GM20431 (cell line): ENCODE results near the gene FNDC3B.

ENCODE experiments used
- in situ Hi-C: fragments of 300-500 bp; cut with MseI, MboI; formaldehyde crosslinking; loops from one replicate; pipeline ENCODE4 v1.15.0; 2020; ENCODE audit warnings: low sequenced_read_pairs; ENCODE audit not compliant: unreplicated experiment

The FNDC3B gene

GRCh38 chr3:172177046-172177445 lies 137.7 kb downstream of the FNDC3B start:
- in situ Hi-C loops: no loop called here

GRCh38 chr3:172177803-172178316 lies 138.5 kb downstream of the FNDC3B start:
- in situ Hi-C loops: no loop called here

- in situ Hi-C loops: no loop called here
Observed at GRCh38 chr3:172179680-172180399, 140.5 kb downstream of the FNDC3B start.

DNA sequence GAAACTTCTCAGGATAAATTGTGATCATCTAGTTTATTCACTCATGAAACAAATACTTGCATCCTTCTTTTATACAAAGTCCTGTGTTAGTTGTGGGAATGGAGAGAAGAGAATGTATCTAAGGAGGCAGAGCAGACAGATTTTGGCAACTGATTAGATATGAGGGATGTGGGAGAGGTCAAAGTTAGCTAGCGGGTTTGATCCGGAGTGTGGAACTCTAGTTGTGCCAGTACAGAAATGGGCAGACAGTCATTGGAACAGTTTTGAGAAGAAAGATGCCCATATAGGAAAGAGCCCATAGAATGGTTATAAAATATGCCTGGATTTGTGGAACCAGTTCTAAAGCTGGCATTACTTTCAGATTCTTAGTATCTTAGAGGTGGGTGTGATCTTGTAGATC lies 141.1 kb downstream of the FNDC3B start:
- in situ Hi-C loops: no loop called here

GRCh38 chr3:172181932-172182586 lies 142.7 kb downstream of the FNDC3B start:
- in situ Hi-C loops: no loop called here

DNA sequence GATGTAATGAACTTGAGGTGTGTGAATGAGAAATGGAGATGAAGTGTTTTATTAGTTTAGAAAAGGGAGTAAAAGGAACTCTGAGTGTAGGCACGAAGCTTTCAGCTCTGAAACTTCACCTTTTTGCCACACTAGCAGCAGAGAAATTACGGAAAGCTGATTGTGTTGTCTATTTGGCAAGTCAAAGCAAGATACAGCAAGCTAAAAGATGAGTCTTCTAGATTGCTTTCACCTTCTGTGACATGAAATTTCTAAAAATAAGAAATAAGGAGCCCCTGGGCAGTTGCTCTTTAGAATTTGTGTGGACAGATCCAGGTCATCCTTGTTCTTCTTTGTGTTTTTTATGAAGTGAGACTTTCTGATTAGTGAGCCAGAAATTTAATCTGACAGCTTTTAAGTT lies 143.4 kb downstream of the FNDC3B start:
- in situ Hi-C loops: no loop called here

DNA sequence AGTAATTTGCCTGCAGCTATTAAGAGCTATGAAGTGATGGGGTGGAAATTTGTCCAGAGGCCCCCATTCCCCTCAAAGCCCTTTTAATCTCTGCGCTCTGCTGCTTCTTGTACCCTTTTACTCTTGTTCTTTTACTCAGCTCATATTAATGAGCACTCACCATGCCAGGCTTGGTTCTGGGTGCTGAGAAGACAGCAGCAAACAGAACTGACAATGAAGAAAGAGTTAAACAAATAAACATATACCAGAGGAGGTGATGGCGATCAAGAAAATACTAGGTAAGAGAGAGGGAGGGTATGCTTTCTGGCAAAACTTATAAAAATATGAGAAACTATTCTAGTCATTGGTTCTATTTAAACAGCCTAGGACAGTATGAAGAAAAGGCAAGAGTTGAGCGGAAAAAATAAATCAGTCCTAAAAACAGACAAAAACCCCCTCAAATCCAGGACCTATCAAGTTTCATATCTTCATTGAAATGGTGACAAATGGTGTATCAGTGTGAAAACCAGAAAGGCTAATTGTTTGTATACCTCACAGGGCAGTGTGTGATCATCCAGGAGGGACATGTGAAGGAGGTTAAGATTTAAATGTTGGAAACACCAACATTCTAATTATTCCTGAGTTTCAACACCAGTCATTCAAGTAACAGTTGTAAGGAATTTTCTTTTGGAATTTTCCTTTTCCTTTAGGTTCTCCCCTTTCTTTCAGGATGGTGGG lies 144.9 kb downstream of the FNDC3B start:
- in situ Hi-C loops: no loop called here

DNA sequence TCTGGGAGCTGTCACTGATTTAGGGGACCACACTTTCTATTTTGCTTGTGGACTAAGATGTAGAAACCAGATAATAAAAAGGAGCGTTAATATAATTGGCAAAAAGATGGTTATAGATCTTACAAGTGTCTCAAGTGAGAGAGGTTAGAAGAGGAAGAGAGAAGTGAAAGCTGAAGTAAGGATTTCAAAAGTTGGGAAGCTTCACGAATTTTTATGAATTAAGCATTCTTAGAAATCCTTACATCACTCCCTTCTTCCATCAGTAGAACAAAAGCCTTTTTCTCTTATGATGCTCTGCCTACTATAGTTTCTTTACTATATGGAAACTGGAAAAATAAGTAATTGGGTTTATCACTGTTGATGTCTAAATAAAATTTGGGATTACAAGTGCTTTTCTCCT lies 146.5 kb downstream of the FNDC3B start:
- in situ Hi-C loops: no loop called here

DNA sequence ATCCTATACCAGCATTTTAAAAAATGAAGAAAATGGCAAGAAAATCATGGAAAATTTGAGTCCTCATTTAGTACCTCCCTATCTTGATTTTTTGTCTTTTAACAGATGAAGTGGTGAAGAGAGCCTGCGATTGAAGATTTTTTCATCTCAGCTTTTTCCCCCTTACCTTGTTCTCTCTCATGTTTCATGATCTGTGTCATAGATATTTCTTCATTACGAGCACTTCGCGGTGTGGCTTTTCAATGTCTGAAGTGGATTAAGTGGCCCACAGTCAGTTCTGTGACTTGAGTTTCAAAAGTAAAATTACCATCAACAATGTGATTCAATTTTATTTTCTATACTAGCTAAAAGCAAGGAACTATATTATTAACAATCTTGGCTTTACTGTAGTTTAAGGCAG lies 147.2 kb downstream of the FNDC3B start:
- in situ Hi-C loops: no loop called here

DNA sequence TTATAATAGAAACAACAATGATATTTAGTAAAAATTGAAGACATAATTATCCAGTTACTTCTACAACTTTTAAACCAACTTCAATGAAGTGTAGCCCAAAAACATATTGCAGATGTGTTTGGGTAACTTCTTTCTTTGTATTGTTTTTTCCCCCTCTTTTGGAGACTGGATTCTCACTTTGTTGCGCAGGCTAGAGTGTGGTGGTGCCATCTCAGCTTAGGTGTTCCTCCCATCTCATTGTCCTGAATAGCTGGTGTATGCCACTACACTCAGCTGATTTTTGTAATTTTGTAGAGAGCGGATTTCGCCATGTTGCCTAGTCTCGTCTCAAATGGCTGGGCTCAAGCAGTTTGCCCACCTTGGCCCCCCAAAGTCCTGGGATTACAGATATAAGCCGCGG lies 148.1 kb downstream of the FNDC3B start:
- in situ Hi-C loops: no loop called here

- in situ Hi-C loops: no loop called here
Observed at GRCh38 chr3:172188511-172188910, 149.1 kb downstream of the FNDC3B start.

DNA sequence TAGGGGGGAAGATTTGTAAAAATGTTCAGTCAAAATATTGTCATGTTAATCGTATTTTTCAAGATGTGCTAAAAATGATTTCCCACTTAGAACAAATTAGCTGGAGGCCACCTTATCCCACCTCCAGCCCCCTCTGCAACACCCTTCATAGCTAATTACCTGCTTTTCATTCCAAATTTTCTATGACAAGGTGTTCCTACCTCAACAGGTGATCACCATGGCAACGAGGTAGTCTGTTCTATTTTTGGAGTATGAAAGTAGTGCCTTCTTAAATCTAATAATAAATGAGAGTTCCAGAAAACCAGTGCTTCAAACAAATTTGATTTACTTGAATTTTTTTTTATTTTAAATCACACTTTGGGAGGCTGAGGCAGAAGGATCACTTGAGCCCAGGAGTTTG lies 149.8 kb downstream of the FNDC3B start:
- in situ Hi-C loops: no loop called here

DNA sequence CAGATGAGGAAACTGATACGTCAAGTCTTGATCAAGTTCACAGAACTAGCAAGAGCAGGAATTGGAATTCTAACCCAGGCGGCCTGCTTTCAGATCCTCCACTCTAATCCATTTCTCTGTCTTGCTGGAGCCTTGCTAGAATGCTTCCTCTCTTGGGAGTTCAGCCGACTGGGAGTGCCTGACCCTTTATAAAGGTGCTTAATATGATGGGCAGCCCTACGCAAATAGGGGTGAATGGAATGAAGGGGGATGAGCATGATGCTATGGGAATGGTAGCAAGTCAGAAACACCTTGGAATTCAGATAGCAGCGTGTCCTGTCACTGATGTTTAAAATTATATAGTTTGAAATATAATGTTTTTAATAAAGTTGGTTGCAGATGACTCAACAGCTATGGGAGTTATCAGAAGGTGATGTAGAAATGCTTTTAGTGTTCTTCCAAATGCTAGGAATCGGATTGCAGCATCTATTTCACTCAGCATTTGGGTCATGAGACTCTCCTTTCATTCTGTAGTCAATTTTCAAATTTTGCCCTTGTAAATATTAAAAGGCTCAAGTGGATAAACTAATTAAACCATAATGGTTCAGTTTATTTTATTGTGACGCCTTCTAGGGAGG lies 150.7 kb downstream of the FNDC3B start:
- in situ Hi-C loops: no loop called here

- in situ Hi-C loops: no loop called here
Observed at GRCh38 chr3:172190980-172191379, 151.6 kb downstream of the FNDC3B start.

GRCh38 chr3:172191629-172192028 lies 152.3 kb downstream of the FNDC3B start:
- in situ Hi-C loops: no loop called here

DNA sequence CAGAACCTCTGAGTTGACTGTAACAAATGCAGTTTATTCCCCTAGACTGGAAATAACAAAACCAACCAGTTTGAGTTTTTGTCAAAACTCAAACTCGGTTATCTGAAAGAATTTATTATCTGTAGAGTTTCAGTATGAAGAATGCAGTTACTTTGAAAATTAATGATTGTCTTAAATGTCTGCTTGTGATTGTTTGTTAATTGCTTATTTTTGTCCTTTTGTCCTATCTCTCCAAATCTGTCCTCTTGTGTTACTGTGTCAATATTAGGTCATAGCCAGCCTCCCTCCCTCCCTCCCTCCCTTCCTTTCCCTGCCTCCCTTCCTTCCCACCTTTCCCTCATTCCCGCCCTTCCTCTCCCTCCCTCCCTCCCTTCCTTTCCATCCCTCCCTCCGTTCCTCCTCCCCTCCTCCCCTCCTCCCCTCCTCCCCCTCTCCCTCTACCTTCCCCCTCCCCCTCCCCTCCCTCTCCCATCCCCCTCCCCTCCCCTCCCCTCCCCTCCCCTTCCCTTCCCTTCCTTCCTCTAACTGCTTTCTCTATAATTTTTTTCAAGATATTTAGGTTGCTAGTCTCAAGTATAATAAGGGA lies 153.5 kb downstream of the FNDC3B start:
- in situ Hi-C loops: no loop called here

DNA sequence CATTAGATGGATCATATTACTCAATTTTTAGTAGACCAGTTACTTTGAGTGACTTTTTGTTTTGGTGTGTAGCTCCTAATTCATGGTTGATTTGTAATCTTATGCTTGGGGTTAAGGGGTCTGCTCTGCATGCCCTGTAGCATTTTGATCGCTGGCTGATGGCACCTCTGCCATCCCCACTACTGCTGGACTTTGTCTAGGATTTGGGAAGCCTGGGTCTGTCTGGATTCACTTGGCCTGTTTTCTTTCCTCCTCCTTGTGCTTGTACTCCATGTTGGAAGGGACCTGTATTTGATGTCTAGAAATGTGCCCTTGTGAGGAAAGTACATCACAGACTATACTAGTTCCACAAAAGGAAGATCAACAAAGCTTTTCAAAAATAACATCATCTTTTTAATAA lies 154.1 kb downstream of the FNDC3B start:
- in situ Hi-C loops: no loop called here

GRCh38 chr3:172194702-172195406 lies 155.5 kb downstream of the FNDC3B start:
- in situ Hi-C loops: no loop called here

DNA sequence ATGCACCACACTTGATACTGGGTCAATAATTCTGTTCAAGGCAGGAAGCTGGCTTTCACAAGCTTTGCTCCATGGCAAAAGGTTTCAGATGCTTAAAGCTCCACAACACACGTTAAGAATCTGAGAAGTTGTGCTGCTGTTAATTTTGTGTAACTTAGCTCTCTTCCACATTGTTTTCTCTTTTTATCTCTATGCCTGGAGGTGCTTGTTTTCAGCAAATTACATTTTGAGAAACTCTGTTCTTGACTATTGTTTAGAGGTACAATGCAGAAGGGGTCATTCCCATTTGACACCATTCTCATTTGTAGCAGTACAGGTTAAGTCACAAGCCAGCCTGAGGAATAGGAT lies 156.0 kb downstream of the FNDC3B start:
- in situ Hi-C loops: no loop called here

GRCh38 chr3:172197344-172197743 lies 158.0 kb downstream of the FNDC3B start:
- in situ Hi-C loops: no loop called here
